ENCODE results near the gene DLGAP1.
"Not testable (repeated sequence)": the region's sequence is repeated elsewhere in the genome, so short reads cannot be mapped to it uniquely, and the experiment has no call there.

DLGAP1 gene

GRCh38 chr18:3652380-3653262, 802.5 kb downstream of the DLGAP1 start:
- TF ChIP-seq, protein P1, sequence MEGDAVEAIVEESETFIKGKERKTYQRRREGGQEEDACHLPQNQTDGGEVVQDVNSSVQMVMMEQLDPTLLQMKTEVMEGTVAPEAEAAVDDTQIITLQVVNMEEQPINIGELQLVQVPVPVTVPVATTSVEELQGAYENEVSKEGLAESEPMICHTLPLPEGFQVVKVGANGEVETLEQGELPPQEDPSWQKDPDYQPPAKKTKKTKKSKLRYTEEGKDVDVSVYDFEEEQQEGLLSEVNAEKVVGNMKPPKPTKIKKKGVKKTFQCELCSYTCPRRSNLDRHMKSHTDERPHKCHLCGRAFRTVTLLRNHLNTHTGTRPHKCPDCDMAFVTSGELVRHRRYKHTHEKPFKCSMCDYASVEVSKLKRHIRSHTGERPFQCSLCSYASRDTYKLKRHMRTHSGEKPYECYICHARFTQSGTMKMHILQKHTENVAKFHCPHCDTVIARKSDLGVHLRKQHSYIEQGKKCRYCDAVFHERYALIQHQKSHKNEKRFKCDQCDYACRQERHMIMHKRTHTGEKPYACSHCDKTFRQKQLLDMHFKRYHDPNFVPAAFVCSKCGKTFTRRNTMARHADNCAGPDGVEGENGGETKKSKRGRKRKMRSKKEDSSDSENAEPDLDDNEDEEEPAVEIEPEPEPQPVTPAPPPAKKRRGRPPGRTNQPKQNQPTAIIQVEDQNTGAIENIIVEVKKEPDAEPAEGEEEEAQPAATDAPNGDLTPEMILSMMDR (IDR thresholded peaks at IDR 0.05), result no peak
- no peak for TF ChIP-seq ZFX (IDR thresholded peaks at IDR 0.05; ENCODE audit: borderline replicate concordance)
- no peak overlapping the region for H3K27ac ChIP-seq

- TF ChIP-seq ZFX (IDR thresholded peaks at IDR 0.05; ENCODE audit: borderline replicate concordance), result no peak
- TF ChIP-seq, protein P1 (IDR thresholded peaks at IDR 0.05), result no peak
- H3K27ac ChIP-seq, result no peak overlapping the region
These were observed 803.8 kb downstream of the DLGAP1 start for GRCh38 chr18:3651266-3651665.

DNA sequence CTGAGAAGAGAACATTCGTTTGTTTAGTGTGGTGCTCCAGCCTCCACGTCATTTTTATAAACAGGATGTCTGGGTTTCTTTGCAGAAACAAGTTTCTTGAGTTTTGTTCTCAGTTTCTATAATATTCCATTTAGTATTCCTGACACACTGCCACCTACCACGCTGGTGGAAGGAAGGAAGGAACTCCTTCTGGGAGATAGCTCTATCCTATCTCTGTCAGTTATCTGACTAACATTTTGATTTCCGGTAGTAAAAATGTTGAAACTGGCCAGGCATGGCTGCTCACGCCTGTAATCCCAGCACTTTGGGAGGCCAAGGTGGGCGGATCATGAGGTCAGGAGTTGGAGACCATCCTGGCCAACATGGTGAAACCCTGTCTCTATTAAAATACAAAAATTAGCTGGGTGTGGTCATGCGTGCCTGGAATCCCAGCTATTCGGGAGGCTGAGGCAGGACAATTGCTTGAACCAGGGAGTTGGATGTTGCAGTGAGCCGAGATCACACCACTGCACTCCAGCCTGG, 804.5 kb downstream of the DLGAP1 start:
- not testable (repeated sequence) for H3K27ac ChIP-seq

DNA sequence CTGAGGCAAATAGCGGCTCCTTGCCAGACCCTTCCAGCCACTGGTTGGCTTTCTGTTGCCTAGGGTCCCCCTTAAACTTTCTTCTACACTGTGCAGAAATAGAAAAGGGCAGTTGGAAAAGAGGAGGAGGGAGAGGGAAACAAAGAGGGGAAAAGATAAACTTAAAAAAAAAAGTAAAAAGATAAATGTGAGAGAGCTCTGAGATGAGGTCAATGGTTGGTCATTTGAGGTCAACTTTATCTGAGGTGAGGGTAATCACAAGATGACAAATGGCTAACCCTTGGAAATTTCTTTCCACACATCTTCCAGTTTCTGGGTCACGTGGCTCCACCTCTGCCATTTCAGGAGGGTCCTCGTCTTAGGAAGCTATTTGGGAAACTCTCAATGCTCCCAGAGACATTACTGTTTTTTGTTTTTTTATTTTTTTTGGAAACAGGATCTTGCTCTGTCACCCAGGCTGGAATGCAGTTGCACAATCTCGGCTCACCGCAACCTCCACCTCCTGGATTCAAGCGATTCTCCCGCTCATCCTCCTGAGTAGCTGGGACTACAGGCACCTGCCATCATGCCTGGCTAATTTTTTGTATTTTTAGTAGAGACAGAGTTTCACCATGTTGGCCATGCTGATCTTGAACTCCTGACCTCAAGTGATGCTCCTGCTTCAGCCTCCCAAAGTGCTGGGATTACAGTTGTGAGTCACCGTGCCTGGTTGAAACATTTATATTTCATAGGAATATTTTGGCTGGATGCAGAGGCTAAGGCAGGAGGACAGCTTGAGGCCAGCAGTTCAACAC, 805.3 kb downstream of the DLGAP1 start:
- H3K27ac ChIP-seq, result no peak overlapping the region
- TF ChIP-seq, protein P1 (IDR thresholded peaks at IDR 0.05), result no peak
- TF ChIP-seq ZFX (IDR thresholded peaks at IDR 0.05; ENCODE audit: borderline replicate concordance), result no peak

DNA sequence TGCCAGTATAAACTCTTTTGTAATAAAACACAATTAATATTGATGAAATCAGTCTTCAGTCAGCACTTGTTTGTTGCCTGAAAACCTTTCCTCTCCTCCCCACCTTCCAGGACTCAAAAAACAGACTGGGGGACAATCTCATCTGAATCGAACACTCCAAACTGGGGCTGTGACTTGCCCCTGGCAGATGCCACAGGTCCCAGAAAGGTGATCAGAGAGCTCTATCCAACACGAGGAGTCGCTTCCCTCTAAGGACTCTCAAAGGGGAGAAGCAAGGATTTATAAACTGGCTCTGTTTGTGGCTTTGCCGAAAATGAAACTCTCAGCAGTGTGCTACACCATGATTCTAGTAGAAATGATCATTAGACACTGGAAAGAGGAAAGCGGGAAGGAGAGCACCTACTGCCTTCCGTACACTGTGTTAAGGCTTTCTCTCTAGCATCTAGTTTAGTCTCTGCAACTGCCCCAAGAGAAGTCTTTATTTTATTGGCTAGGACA, 805.9 kb downstream of the DLGAP1 start:
- TF ChIP-seq, protein P1 (IDR thresholded peaks at IDR 0.05), result no peak
- no peak for TF ChIP-seq ZFX (IDR thresholded peaks at IDR 0.05; ENCODE audit: borderline replicate concordance)
- H3K27ac ChIP-seq, result no peak overlapping the region

DNA sequence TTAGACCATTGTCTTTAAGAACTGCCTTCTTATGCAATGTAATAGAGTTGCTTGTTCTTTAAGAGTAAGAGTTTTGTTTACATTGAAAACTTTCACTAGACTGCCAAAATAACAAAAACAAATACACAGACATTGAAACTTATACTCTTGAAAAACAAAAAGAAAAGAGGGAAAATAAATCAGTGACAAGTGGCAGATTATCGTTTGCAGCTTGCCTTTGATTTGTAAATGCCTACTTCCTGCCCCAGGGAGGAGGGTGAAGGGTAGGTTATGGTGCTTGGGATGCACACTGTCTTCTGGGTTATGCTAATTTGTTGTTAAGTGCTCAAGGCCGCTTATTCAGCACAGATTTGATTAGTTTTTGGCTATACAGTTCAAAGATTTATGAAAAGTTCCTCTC, 806.5 kb downstream of the DLGAP1 start:
- no peak overlapping the region for H3K27ac ChIP-seq
- TF ChIP-seq ZFX (IDR thresholded peaks at IDR 0.05; ENCODE audit: borderline replicate concordance), result no peak
- TF ChIP-seq, protein P1 (IDR thresholded peaks at IDR 0.05), result no peak

GRCh38 chr18:3648200-3648599, 806.9 kb downstream of the DLGAP1 start:
- TF ChIP-seq, protein P1 (IDR thresholded peaks at IDR 0.05), result no peak
- no peak overlapping the region for H3K27ac ChIP-seq
